ENCODE data around the gene RAET1E. TPM values are rescaled to one million over a fixed set of nuclear protein-coding genes. Genes with fewer than 3 reads are reported as not detected.
"Not testable (repeated sequence)": the region's sequence is repeated elsewhere in the genome, so short reads cannot be mapped to it uniquely, and the experiment has no call there.

The RAET1E gene
- total RNA-seq, 1 donor from 2014 or later, result not detected

DNA sequence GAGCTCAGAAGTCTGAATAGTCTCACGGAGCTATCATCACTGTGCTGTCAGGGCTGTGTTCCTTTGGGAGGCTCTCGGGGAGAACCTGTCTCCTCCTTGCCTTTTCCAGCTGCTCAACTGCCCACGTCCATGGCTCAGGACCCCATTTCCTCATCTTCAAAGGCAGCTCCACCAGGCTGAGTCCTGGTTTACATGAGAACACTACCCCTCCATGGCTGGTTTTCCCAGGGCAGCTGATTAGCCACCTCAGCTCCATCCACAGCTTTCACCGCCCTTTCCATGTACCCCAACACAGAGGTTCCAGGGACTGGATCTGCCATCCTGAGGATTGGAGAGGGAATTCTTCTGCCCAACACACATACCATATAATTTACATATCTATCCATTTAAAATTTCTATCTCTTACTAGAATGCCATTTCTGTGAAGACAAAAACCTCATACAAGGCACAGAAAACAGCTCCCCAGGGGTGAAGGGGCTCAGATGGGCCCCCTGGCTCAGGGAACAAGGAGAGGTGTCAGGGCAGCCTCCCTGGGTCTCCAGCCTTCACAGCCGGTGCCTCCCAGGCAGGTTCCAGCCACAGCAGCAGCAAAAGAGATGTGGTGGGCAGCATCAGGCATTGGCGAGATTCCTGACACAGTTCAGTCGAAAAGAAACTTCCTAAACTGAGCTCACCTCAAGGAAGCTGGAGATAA lies 2.2 kb upstream of the RAET1E start:
- Mint-ChIP-seq H3K27ac (no peak overlapping the region), H3K4me3 (no peak overlapping the region), H3K9me3 (no peaks in the 10 kb centered on the region), H3K27me3 (peaks cover 8% of the 10 kb centered on the region), H3K4me1 (peaks cover 12% of the 10 kb centered on the region), H3K36me3 (ENCODE audit: low read depth) (no peaks in the 10 kb centered on the region)
- intact Hi-C loops (cut with micrococcal nuclease), result no loop called here
- DNase-seq, result no peak

DNA sequence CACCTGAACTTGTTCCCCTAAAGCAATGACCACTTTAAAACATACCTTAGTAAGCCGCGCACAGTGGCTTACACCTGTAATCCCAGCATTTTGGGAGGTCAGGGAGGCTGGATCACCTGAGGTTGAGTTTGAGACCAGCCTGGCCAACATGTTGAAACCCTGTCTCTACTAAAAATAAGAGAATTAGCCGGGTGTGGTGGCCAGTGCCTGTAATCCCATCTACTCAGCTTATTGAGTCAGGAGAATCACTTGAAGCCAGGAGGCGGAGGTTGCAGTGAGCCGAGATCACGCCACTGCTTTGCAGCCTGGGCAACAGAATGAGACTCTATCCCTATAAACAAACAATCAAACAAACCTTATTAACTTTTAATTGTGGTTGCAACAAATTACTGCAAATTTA lies 1.6 kb upstream of the RAET1E start:
- Mint-ChIP-seq H3K27ac (no peak overlapping the region), H3K4me1 (peaks cover 13% of the 10 kb centered on the region), H3K4me3 (no peak overlapping the region), H3K36me3 (ENCODE audit: low read depth) (no peaks in the 10 kb centered on the region), H3K9me3 (no peaks in the 10 kb centered on the region), H3K27me3 (peaks cover 9% of the 10 kb centered on the region)
- no peak for DNase-seq
- intact Hi-C loops (cut with micrococcal nuclease), result no loop called here

DNA sequence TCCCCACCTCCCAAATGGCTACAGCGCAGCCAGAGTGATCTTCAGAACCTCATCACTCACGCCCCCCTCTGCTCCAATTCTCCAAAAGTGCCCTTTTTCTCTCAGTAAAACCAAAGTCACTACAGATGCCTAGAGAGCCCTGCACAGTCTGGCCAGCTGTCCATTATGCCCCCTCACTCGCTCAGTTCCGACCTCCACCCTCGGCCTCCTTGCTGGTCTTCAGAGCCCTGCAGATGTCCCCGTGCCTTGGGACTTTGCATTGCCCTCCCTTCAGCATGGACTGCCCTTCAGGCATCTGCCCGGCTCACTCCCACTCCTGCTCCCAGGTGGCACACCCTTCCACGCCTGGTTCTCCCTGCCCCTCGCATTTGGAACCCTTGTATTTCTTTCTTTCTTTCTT lies 1.1 kb upstream of the RAET1E start:
- no peak for DNase-seq
- peaks cover 14% of the 10 kb centered on the region for H3K27me3 Mint-ChIP-seq
- peaks cover 13% of the 10 kb centered on the region for H3K4me1 Mint-ChIP-seq
- H3K27ac Mint-ChIP-seq, result no peak overlapping the region
- intact Hi-C loops (cut with micrococcal nuclease), result no loop called here
- H3K9me3 Mint-ChIP-seq, result no peaks in the 10 kb centered on the region
- no peaks in the 10 kb centered on the region for H3K36me3 Mint-ChIP-seq (ENCODE audit: low read depth)
- H3K4me3 Mint-ChIP-seq, result no peak overlapping the region

DNA sequence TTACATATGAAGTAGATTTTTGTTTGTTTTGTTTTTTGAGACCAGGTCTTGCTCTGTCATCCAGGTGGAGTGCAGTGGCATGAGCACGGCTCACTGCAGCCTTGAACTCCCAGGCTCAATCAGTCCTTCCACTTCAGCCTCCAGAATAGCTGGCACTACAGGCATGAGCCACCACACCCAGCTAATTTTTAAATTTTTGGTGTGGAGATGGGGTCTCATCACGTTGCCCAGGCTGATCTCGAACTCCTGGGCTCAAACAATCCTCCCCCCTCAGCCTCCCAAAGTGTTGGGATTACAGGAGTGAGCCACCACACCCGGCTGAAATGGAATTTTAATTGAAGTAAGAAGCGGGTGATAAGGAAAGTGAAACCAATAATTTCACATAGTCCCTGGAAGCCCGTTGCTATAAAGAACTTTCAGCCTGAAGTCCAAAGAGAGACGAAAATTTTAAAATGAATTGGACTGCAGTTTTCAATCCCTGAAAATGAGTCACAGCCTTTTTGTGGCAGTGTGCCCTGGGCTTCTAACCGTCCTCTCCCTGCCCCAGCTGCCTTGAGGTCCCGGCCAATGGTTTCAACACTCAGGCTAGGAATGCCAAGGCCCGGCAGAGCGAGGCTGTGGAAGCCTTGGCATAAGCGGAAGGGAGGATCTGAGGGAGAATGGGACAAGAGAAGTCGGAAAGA lies 757 bp downstream of the RAET1E start:
- Mint-ChIP-seq H3K4me1 (peaks cover 15% of the 10 kb centered on the region), H3K4me3 (no peak overlapping the region), H3K36me3 (ENCODE audit: low read depth) (no peaks in the 10 kb centered on the region), H3K27ac (no peak overlapping the region), H3K9me3 (no peaks in the 10 kb centered on the region), H3K27me3 (peaks cover 19% of the 10 kb centered on the region)
- DNase-seq, result no peak
- intact Hi-C loops (cut with micrococcal nuclease), result no loop called here

DNA sequence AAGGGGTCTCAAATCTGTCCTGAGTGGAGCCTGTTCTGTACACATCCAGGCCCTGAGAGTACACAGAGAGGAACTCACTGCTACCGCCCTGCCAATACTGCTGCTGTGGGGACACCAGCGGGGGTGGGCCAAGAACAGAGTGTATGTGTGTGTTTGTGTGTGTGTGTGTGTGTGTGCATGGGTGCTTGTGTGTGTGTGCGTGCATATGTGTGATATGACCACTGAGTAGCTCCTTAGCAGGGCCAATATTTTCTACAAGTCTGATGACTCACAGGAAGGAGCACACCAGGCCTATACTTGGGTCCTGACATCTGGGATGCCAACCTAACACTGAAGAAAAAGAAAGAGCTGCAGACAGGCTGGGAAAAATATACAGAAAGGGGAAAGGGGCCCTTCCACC lies 1.4 kb downstream of the RAET1E start:
- intact Hi-C loops (cut with micrococcal nuclease), result no loop called here
- Mint-ChIP-seq H3K27me3 (peaks cover 16% of the 10 kb centered on the region), H3K4me3 (no peak overlapping the region), H3K4me1 (peaks cover 15% of the 10 kb centered on the region), H3K9me3 (no peaks in the 10 kb centered on the region), H3K27ac (no peak overlapping the region), H3K36me3 (ENCODE audit: low read depth) (no peaks in the 10 kb centered on the region)
- no peak for DNase-seq

DNA sequence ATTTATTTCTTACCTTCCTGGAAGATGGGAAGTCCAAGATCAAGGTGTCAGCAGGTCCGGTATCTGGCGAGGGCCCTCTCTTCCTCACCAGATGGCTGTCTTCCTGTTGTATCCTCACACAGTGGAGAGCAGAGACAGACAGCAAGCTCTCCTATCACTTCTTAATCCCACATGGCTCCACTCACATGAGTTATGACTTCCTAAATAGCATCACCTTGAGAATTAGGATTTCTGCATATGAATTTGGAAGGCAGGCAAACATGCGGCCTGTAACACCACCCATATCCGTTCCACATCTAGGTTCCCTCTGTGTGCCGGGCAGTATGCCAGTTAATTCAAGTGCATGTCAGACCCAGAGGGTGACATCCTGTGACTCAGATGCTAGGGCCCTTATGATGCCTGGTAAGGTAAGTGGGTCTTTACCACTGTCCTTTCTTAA lies 2.1 kb downstream of the RAET1E start:
- Mint-ChIP-seq H3K9me3 (no peaks in the 10 kb centered on the region), H3K27me3 (peaks cover 18% of the 10 kb centered on the region), H3K36me3 (ENCODE audit: low read depth) (no peaks in the 10 kb centered on the region), H3K4me3 (peak overlapping the region; percentile 5), H3K4me1 (peaks cover 15% of the 10 kb centered on the region), H3K27ac (no peak overlapping the region)
- intact Hi-C loops (cut with micrococcal nuclease), result no loop called here
- peak; percentile 62 for DNase-seq

DNA sequence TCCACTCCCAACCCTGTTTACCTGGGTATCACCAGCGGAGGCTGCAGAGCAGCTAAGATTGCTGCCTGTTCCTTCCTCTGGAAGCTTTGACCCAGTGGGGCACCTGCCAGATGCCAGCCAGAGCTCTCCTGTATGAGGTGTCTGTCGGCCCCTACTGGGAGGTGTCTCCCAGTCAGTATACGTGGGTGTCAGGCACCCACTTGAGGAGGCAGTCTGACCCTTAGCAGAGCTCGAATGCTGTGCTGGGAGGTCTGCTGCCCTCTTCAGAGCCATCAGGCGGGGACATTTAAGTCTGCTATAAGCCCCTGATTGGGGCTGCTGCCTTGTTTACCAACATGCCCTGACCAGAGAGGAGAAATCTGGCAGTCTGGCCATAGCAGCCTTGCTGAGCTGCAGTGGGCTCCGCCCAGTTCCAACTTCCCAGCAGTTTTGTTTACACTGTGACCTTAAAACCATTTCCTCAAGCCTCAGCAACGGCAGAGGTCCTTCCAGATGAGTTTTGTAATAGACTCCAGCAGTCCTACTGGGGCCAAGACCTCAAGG lies 2.8 kb downstream of the RAET1E start:
- Mint-ChIP-seq H3K36me3 (ENCODE audit: low read depth) (no peaks in the 10 kb centered on the region), H3K4me1 (peaks cover 15% of the 10 kb centered on the region), H3K9me3 (no peaks in the 10 kb centered on the region), H3K27ac (no peak overlapping the region), H3K27me3 (peaks cover 18% of the 10 kb centered on the region), H3K4me3 (no peak overlapping the region)
- intact Hi-C loops (cut with micrococcal nuclease), result no loop called here
- DNase-seq, result no peak

DNA sequence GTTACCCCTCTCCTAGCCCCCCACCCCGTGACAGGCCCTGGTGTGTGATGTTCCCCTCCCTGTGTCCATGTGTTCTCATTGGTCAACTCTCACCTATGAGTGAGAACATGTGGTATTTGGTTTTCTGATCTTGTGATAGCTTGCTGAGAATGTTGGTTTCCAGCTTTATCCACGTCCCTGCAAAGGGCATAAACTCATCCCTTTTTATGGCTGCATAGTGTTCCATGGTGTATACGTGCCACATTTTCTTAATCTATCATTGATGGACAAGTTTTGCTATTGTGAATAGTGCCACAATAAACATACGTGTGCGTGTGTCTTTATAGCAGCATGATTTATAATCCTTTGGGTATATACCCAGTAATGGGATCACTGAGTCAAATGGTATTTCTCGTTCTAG lies 6.0 kb downstream of the RAET1E start:
- H3K27me3 Mint-ChIP-seq, result peaks cover 30% of the 10 kb centered on the region

DNA sequence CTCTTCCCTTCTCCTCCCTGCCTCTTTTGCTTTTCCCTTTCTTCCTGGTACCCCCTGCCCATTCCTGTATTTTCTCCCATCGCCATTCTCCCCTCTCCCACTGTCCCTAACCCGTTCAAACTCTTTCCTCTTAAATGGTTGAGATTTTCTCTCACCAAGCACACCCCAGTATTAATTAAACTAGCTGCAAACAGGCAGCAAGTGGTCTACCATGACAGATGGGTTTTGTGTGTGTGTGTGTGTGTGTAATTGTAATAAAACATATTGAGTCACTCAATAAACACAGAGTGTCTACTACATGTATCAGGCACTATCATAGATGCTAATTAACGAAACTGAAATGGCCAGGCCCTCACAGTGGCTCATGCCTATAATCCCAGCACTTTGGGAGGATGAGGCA lies 6.7 kb downstream of the RAET1E start:
- Mint-ChIP-seq H3K4me1 (peaks cover 11% of the 10 kb centered on the region), H3K27me3 (peaks cover 30% of the 10 kb centered on the region), H3K36me3 (ENCODE audit: low read depth) (no peaks in the 10 kb centered on the region), H3K4me3 (no peak overlapping the region), H3K9me3 (no peaks in the 10 kb centered on the region), H3K27ac (no peak overlapping the region)
- DNase-seq, result no peak
- intact Hi-C loops (cut with micrococcal nuclease), result no loop called here

More for the DNA sequence above, 6.0 kb downstream of the RAET1E start:
- H3K36me3 Mint-ChIP-seq (ENCODE audit: low read depth); H3K9me3 Mint-ChIP-seq; H3K4me3 Mint-ChIP-seq; intact Hi-C loops (cut with micrococcal nuclease); H3K27ac Mint-ChIP-seq; DNase-seq: not testable (repeated sequence)
- H3K4me1 Mint-ChIP-seq, result peaks cover 15% of the 10 kb centered on the region

DNA sequence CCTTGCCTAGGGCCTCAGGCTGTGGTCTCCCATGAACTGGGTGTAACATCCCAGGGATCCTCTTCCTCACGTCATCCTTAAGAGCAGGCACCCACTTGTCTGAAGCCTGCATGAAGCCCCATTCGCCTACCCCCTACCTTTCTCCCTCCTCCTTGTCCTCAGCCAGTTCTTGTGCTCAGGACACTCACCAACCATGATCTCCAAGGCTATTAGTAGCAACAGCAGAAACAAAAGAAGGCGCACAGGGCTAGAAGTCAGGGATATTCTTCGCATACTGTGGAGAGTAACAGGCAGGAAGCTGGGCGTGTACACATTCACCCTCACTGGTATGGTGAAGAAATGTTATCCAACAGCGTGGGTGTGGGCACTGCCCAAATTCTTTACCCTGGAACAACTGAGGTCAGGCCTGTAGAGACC lies 7.3 kb downstream of the RAET1E start:
- H3K36me3 Mint-ChIP-seq (ENCODE audit: low read depth), result no peaks in the 10 kb centered on the region
- no peaks in the 10 kb centered on the region for H3K9me3 Mint-ChIP-seq
- H3K27me3 Mint-ChIP-seq, result peaks cover 30% of the 10 kb centered on the region
- no peak overlapping the region for H3K4me3 Mint-ChIP-seq
- DNase-seq, result no peak
- H3K4me1 Mint-ChIP-seq, result peaks cover 6% of the 10 kb centered on the region
- intact Hi-C loops (cut with micrococcal nuclease), result no loop called here
- no peak overlapping the region for H3K27ac Mint-ChIP-seq

DNA sequence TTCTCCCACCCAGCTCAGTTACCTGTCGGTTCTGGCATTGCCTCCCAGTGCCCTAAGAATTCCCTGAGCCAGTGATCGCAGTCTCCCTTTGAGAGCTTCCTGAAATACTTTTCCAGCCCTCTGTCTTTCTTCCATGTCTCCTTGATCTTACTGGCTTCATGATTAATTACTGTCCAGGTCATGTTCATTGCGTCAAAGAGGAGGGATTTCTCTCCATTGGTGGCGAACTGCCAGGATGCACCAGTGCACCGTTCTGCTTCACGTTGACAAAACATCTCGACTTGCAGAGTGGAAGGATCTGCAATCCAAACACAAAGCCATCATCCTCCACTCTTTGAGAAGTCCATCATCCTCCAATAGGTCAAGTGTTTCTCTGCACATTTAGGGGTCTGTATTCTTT lies 8.6 kb downstream of the RAET1E start:
- Mint-ChIP-seq H3K27me3 (peaks cover 29% of the 10 kb centered on the region), H3K9me3 (no peaks in the 10 kb centered on the region), H3K4me3 (no peak overlapping the region), H3K36me3 (ENCODE audit: low read depth) (no peaks in the 10 kb centered on the region), H3K27ac (no peak overlapping the region), H3K4me1 (peaks cover 3% of the 10 kb centered on the region)
- no peak for DNase-seq
- intact Hi-C loops (cut with micrococcal nuclease), result no loop called here

DNA sequence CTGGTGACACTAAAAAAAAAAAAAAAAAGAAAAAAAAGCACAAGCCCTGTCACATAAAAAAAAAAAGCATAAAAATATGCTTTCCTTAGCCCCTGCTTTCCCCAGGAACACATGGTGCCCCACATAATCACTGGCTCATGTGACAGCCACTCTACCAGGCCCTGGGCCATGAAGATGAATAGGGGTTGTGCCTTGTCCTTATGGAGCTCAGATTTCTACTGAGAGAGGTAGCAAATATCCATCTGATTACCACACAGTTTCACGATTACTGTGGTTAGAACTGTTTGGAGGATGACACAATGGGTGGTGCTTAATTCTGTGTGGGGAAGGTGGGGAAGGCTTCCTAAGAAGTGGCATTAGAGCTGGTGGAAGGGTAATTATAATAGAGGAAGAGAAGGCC lies 9.3 kb downstream of the RAET1E start:
- H3K27ac Mint-ChIP-seq, result no peak overlapping the region
- H3K4me3 Mint-ChIP-seq, result no peak overlapping the region
- H3K27me3 Mint-ChIP-seq, result peaks cover 29% of the 10 kb centered on the region
- intact Hi-C loops (cut with micrococcal nuclease), result no loop called here
- no peak for DNase-seq
- no peaks in the 10 kb centered on the region for H3K9me3 Mint-ChIP-seq
- peaks cover 3% of the 10 kb centered on the region for H3K4me1 Mint-ChIP-seq
- no peaks in the 10 kb centered on the region for H3K36me3 Mint-ChIP-seq (ENCODE audit: low read depth)

DNA sequence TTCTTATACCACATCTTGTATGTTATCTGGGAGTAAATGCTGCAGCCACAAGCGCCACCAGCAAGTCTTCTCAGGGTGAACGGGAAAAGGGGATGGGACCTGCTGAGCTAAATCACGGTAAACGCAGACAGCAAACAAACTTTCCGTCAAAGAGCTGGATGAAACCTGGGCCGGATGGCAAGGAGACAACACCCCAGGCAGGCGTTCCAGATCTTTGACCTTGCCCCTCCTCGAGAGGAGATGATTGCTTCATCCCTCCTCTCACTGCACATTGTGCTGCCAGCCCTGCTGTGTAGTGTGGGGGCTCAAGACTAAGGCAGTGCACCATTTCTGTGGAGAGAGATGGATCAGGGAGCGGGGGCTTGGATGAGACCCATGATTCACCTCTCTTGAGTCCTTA lies 9.8 kb downstream of the RAET1E start:
- H3K36me3 Mint-ChIP-seq (ENCODE audit: low read depth), result no peaks in the 10 kb centered on the region
- H3K27me3 Mint-ChIP-seq, result peaks cover 25% of the 10 kb centered on the region
- H3K9me3 Mint-ChIP-seq, result no peaks in the 10 kb centered on the region
- peaks cover 3% of the 10 kb centered on the region for H3K4me1 Mint-ChIP-seq
- no peak overlapping the region for H3K4me3 Mint-ChIP-seq
- H3K27ac Mint-ChIP-seq, result no peak overlapping the region
- intact Hi-C loops (cut with micrococcal nuclease), result no loop called here
- DNase-seq, result no peak

DNA sequence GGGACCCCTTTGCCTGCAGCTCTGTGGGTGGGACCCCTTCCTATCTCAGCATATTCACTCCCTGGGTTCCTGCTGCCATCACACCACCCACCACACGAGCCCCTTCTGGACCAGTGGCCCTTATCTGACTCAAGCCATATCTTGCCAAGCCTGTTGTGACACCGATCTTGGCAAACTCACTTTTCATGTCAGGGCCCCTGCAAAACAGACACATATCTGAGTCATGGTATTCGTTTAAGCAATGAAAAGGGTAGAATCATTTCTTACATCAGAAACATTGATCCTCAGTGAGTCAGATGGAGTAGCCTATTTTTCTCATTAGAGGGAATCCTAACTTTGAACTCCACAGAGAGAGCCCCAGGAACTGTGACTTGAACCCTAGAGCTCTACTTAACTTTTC lies 10.6 kb downstream of the RAET1E start:
- H3K9me3 Mint-ChIP-seq, result no peaks in the 10 kb centered on the region
- H3K27me3 Mint-ChIP-seq, result peaks cover 21% of the 10 kb centered on the region
- H3K36me3 Mint-ChIP-seq (ENCODE audit: low read depth), result no peaks in the 10 kb centered on the region
- H3K4me1 Mint-ChIP-seq, result peaks cover 2% of the 10 kb centered on the region
- no peak for DNase-seq
- no peak overlapping the region for H3K4me3 Mint-ChIP-seq
- no peak overlapping the region for H3K27ac Mint-ChIP-seq
- intact Hi-C loops (cut with micrococcal nuclease), result no loop called here
